ENCODE results near the gene ZFP64.

Gene ZFP64

DNA sequence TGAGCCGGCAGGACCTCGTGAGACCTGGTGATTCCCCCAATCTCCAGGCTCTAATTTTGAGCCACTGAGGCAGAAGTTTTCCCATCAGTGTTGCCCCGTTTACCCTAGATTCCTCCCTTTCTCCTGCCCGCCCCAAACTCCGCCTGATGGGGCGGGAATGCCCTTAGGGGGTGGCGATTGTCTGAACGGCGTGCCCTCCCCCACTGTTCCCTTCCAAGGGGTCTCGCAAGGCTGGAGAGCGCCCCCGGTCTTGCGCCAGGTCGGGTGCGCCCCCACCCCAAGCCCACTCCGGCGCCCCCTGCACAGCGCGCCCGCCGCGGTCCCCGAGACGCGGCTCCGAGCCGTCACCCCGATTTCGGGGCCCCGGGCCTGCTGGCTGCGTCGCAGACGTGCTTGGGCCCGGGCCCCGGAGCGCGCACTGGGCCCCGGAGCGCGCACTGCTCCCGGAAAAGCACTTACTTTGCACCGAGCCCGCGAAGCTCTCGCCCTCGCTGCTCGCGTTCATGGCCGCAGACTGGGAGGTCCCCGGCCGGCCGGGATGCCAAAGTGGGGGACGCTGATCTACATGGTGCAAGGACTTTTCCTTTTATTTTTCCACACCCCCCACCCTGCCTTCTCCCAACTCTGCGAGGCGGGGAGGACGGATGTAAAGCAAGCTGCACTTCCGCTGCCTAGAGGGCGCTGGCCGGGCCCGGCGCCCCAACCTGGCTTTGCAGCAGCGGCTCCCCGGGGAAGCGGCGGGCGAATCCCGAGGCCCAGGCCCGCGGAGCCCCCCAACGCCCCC is at the start of gene ZFP64:
TSS of gene ZFP64 (minus strand) at position 648 of the 784 bp plus-strand sequence. CDS start at position 505, 143 bp downstream.
- peak; percentile 41; the same call in 1 of the 2 replicates for TF ChIP-seq YY1 (IDR thresholded peaks at IDR 0.05; ENCODE audit: low read depth)
- TF ChIP-seq, protein P1, sequence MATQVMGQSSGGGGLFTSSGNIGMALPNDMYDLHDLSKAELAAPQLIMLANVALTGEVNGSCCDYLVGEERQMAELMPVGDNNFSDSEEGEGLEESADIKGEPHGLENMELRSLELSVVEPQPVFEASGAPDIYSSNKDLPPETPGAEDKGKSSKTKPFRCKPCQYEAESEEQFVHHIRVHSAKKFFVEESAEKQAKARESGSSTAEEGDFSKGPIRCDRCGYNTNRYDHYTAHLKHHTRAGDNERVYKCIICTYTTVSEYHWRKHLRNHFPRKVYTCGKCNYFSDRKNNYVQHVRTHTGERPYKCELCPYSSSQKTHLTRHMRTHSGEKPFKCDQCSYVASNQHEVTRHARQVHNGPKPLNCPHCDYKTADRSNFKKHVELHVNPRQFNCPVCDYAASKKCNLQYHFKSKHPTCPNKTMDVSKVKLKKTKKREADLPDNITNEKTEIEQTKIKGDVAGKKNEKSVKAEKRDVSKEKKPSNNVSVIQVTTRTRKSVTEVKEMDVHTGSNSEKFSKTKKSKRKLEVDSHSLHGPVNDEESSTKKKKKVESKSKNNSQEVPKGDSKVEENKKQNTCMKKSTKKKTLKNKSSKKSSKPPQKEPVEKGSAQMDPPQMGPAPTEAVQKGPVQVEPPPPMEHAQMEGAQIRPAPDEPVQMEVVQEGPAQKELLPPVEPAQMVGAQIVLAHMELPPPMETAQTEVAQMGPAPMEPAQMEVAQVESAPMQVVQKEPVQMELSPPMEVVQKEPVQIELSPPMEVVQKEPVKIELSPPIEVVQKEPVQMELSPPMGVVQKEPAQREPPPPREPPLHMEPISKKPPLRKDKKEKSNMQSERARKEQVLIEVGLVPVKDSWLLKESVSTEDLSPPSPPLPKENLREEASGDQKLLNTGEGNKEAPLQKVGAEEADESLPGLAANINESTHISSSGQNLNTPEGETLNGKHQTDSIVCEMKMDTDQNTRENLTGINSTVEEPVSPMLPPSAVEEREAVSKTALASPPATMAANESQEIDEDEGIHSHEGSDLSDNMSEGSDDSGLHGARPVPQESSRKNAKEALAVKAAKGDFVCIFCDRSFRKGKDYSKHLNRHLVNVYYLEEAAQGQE (IDR thresholded peaks at IDR 0.05; ENCODE audit: low read depth): no peak
- TF ChIP-seq, protein P2, sequence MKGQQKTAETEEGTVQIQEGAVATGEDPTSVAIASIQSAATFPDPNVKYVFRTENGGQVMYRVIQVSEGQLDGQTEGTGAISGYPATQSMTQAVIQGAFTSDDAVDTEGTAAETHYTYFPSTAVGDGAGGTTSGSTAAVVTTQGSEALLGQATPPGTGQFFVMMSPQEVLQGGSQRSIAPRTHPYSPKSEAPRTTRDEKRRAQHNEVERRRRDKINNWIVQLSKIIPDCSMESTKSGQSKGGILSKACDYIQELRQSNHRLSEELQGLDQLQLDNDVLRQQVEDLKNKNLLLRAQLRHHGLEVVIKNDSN (IDR thresholded peaks at IDR 0.05): no peak
- TF ChIP-seq TAF1 (IDR thresholded peaks at IDR 0.05; ENCODE audit: low read depth): peak; percentile 52
- TF ChIP-seq TEAD4 (IDR thresholded peaks at IDR 0.05): no peak
- TF ChIP-seq EP300 (IDR thresholded peaks at IDR 0.05; ENCODE audit: borderline replicate concordance): no peak
- 0 out of 2 replicates have a peak, but pooled peaks have one; percentile 52 for TF ChIP-seq ZBTB7A (IDR thresholded peaks at IDR 0.05; ENCODE audit: low read depth)
- TF ChIP-seq CEBPB (IDR thresholded peaks at IDR 0.05): no peak
- TF ChIP-seq FOXM1 (IDR thresholded peaks at IDR 0.05; ENCODE audit: borderline replicate concordance, low read depth): no peak
- no peak for TF ChIP-seq CREB1 (IDR thresholded peaks at IDR 0.05; ENCODE audit: low read depth)
- TF ChIP-seq NFIC (IDR thresholded peaks at IDR 0.05): no peak
- 0 out of 2 replicates have a peak, but pooled peaks have one; percentile 17 for TF ChIP-seq TCF12 (IDR thresholded peaks at IDR 0.05; ENCODE audit: low read depth)
- TF ChIP-seq RAD21 (IDR thresholded peaks at IDR 0.05; ENCODE audit: low read depth): no peak
- TF ChIP-seq EGR1 (IDR thresholded peaks at IDR 0.05): no peak
- TF ChIP-seq, protein P3, sequence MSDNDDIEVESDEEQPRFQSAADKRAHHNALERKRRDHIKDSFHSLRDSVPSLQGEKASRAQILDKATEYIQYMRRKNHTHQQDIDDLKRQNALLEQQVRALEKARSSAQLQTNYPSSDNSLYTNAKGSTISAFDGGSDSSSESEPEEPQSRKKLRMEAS (IDR thresholded peaks at IDR 0.05): peak; percentile 26; the same call in 1 of the 2 replicates

DNA sequence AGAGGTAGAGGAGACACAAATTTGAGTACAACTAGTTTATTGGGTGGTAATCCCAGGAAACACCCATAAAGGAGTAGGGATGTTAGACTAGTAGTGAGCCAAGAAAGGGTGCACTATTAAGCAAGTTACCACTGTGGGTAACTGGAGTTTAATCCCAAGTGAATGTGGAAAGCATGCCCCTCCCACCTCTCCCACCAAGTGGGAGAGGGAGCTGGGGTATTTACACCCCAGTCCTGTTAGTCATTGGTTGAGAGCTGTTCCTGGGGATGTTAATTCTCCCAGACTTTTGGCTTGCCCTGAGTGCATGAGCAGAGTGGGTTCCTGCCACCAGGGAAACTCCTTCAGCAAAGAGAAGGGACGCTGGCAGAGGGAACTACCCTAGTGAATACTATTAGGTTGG is 49.2 kb upstream of the ZFP64 start:
- no peak for TF ChIP-seq NFIC (IDR thresholded peaks at IDR 0.05)
- TF ChIP-seq, protein P2 (IDR thresholded peaks at IDR 0.05): no peak
- no peak for TF ChIP-seq EGR1 (IDR thresholded peaks at IDR 0.05)
- TF ChIP-seq TCF12 (IDR thresholded peaks at IDR 0.05; ENCODE audit: low read depth): no peak

DNA sequence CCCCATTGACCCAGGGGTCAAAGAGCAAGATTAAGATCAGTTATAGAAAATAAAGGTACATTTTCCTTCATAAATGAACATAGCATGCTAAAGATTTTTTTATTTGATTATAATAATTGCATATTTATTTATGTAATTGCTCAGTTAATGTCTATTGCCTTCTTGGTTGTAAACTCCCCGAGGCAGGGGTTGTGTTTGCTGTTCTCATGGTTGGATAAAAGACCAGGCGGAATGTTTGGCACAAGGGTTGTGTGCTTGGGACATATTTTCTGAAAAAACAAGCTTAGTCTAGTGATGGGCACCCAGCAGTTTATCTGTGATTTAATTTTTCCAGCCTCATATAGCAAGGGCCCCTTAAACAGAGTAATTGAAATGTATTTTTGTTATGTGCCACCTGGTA is 47.5 kb upstream of the ZFP64 start:
- TF ChIP-seq NFIC (IDR thresholded peaks at IDR 0.05) (no peak), RAD21 (IDR thresholded peaks at IDR 0.05; ENCODE audit: low read depth) (no peak), TEAD4 (IDR thresholded peaks at IDR 0.05) (no peak), CEBPB (IDR thresholded peaks at IDR 0.05) (no peak), EGR1 (IDR thresholded peaks at IDR 0.05) (no peak), EP300 (IDR thresholded peaks at IDR 0.05; ENCODE audit: borderline replicate concordance) (no peak), YY1 (IDR thresholded peaks at IDR 0.05; ENCODE audit: low read depth) (no peak), FOXM1 (IDR thresholded peaks at IDR 0.05; ENCODE audit: borderline replicate concordance, low read depth) (no peak), TCF12 (IDR thresholded peaks at IDR 0.05; ENCODE audit: low read depth) (no peak), CREB1 (IDR thresholded peaks at IDR 0.05; ENCODE audit: low read depth) (no peak), TAF1 (IDR thresholded peaks at IDR 0.05; ENCODE audit: low read depth) (no peak), ZBTB7A (IDR thresholded peaks at IDR 0.05; ENCODE audit: low read depth) (no peak)
- TF ChIP-seq, protein P2 (IDR thresholded peaks at IDR 0.05): no peak
- TF ChIP-seq, protein P3 (IDR thresholded peaks at IDR 0.05): no peak
- TF ChIP-seq, protein P1 (IDR thresholded peaks at IDR 0.05; ENCODE audit: low read depth): no peak

DNA sequence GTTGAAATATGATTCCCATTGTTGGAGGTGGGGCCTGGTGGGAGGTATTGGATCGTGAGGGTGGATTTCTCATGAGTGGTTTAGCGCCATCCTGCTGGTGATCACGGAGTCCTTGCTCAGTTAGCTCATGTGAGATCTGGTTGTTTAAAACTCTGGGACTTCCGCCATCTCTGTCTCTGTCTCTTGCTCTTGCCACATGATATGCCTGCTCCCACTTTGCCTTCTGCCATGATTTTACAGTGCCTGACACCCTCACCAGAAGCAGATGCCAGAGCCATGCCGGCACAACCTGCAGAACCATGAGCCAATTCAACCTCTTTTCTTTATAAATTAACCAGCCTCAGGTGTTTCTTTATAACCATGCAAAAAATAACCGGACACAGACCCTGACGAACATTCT is 44.7 kb upstream of the ZFP64 start:
- TF ChIP-seq ZBTB7A (IDR thresholded peaks at IDR 0.05; ENCODE audit: low read depth): no peak

DNA sequence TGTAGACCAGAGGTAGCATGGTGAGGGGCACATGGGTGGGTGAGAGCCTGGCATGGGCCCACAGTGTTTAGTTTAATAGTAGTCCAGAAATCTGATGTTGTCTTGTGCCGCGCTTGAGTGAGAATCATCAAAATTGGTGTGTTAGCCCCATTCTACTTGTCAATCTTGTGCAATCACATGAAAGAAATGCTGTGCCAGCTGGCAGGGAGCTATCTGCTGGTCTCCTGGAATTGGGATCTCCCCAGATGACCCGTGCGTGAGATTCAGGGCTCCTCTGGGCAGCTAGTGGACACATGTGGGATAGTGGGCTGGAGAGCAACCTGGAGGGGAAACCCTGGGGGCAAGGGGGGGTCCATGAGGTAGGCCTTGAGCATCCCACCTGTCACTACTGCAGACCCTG is 43.5 kb upstream of the ZFP64 start:
- TF ChIP-seq, protein P1 (IDR thresholded peaks at IDR 0.05; ENCODE audit: low read depth): no peak
- TF ChIP-seq TAF1 (IDR thresholded peaks at IDR 0.05; ENCODE audit: low read depth) (no peak), FOXM1 (IDR thresholded peaks at IDR 0.05; ENCODE audit: borderline replicate concordance, low read depth) (no peak), CEBPB (IDR thresholded peaks at IDR 0.05) (no peak), CREB1 (IDR thresholded peaks at IDR 0.05; ENCODE audit: low read depth) (no peak), ZBTB7A (IDR thresholded peaks at IDR 0.05; ENCODE audit: low read depth) (no peak), YY1 (IDR thresholded peaks at IDR 0.05; ENCODE audit: low read depth) (no peak), EP300 (IDR thresholded peaks at IDR 0.05; ENCODE audit: borderline replicate concordance) (no peak), EGR1 (IDR thresholded peaks at IDR 0.05) (no peak), RAD21 (IDR thresholded peaks at IDR 0.05; ENCODE audit: low read depth) (no peak), NFIC (IDR thresholded peaks at IDR 0.05) (no peak), TCF12 (IDR thresholded peaks at IDR 0.05; ENCODE audit: low read depth) (no peak), TEAD4 (IDR thresholded peaks at IDR 0.05) (no peak)
- TF ChIP-seq, protein P3 (IDR thresholded peaks at IDR 0.05): no peak
- TF ChIP-seq, protein P2 (IDR thresholded peaks at IDR 0.05): no peak

All from Ishikawa (cell line).